DOHH2 (cell line): ENCODE measurements around the gene ATP4B.

ENCODE experiments used
- EZH2phosphoT487 ChIP-seq: fragments of 200-600 bp; sonication (generic); IDR thresholded peaks from 2 replicates; pipeline ENCODE4 v1.6.1; 2017; ENCODE audit warnings: borderline replicate concordance, mild to moderate bottlenecking, antibody characterized with exemption, low read length, moderate library complexity, mixed read lengths
- TF ChIP-seq, protein P1 (sequence below): fragments of 200-600 bp; sonication (generic); IDR thresholded peaks from one replicate; pipeline ENCODE4 v1.5.1; 2014; ENCODE audit warnings: antibody characterized with exemption, mild to moderate bottlenecking, low read depth, low read length; ENCODE audit not compliant: poor library complexity, severe bottlenecking

DNA sequence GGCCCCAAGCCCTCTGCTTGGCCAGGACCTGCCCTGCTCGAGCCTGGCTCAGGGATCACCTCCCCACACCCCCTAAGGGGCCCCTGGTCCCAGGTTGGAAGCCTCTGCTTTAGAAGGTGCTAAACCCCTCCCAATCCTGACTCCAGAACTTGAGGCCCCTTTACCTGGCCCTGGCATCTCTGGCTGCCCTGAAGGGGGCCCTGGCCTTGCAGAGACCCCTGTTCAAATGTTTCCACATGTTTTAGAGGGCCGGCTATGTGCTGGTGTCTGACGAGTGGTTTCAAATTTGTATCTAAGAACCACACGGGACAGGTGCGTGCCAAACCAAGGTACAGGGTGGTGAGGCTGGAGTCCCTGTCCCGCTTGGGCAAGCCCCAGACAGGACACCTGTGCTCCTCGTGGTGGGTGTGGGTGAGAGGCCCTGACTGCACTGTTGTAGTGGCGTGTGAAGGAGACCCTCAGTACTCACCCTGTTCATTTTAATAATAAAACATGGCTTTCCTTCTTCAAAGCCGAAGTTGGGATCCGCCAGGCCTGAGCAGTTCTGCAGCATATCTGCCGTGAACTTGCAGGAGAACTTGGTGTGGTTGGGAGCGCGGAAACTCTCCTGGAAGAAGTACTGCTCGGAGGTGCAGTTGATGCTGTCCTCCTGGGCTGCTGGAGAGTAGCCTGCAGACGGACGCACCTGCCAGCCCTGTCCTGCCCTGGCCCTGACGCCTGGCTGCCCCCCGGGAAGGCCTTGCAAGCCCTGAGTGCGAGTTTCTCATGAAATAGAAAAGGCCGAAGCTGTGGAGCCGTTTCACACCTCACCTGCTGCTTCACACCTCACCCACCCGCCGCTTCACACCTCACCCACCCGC, 5.4 kb downstream of the ATP4B start:
- TF ChIP-seq, protein P1, sequence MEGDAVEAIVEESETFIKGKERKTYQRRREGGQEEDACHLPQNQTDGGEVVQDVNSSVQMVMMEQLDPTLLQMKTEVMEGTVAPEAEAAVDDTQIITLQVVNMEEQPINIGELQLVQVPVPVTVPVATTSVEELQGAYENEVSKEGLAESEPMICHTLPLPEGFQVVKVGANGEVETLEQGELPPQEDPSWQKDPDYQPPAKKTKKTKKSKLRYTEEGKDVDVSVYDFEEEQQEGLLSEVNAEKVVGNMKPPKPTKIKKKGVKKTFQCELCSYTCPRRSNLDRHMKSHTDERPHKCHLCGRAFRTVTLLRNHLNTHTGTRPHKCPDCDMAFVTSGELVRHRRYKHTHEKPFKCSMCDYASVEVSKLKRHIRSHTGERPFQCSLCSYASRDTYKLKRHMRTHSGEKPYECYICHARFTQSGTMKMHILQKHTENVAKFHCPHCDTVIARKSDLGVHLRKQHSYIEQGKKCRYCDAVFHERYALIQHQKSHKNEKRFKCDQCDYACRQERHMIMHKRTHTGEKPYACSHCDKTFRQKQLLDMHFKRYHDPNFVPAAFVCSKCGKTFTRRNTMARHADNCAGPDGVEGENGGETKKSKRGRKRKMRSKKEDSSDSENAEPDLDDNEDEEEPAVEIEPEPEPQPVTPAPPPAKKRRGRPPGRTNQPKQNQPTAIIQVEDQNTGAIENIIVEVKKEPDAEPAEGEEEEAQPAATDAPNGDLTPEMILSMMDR: no peak
- no peak for TF ChIP-seq EZH2phosphoT487
